Activated T-helper 1 cell treated with anti-CD3 and anti-CD28 coated beads, Interleukin-12 subunit alpha, Interleukin-12 subunit beta, Interleukin-2, Interleukin-4 antibody, amounts not matched to agents 30 ng/mL and 10 ng/mL and 1 ng/mL, durations not matched to agents 14 hours and 24 hours and 36 hours (primary cell): Measurements from ENCODE around the gene ANKRD37. TPM values are rescaled to one million over a fixed set of nuclear protein-coding genes. Genes with fewer than 3 reads are reported as not detected.

Source experiments
- DNase-seq: peaks from one replicate; pipeline ENCODE4 v3.0.0; 2021; ENCODE audit warnings: low spot score
- H3K27ac Mint-ChIP-seq: one replicate; pipeline ENCODE4 v1.8.0; 2021; ENCODE audit warnings: mild to moderate bottlenecking, mixed read lengths
- H3K27me3 Mint-ChIP-seq: one replicate; pipeline ENCODE4 v1.8.0; 2022; ENCODE audit warnings: mild to moderate bottlenecking, moderate library complexity, mixed read lengths; ENCODE audit not compliant: insufficient read depth
- H3K36me3 Mint-ChIP-seq: one replicate; pipeline ENCODE4 v1.8.0; 2021; ENCODE audit warnings: low read depth, mixed read lengths
- H3K4me1 Mint-ChIP-seq: one replicate; pipeline ENCODE4 v1.8.0; 2021; ENCODE audit warnings: low read depth, mixed read lengths
- H3K4me3 Mint-ChIP-seq: one replicate; pipeline ENCODE4 v1.8.0; 2021; ENCODE audit warnings: mild to moderate bottlenecking, moderate library complexity, mixed read lengths
- H3K9me3 Mint-ChIP-seq: one replicate; pipeline ENCODE4 v1.8.0; 2021; ENCODE audit warnings: mixed read lengths
- intact Hi-C: fragments of 100-400 bp; cut with micrococcal nuclease; formaldehyde crosslinking; loops from one replicate; pipeline ENCODE4 v1.15.1; 2024
- total RNA-seq: library from RNA; stranded (reverse); gene quantifications from 2 replicates; pipeline ENCODE4 v1.2.3, GENCODE V29; 2022

ANKRD37 gene
- total RNA-seq, 1 donor from 2014 or later, result 12.4 TPM

GRCh38 chr4:185383451-185383850 lies 13.2 kb upstream of the ANKRD37 start:
- no peak for DNase-seq
- H3K4me3 Mint-ChIP-seq, result no peak overlapping the region
- H3K27ac Mint-ChIP-seq, result no peak overlapping the region
- H3K36me3 Mint-ChIP-seq, result peaks cover 7% of the 10 kb centered on the region
- intact Hi-C loops, result no loop called here
- H3K9me3 Mint-ChIP-seq, result no peaks in the 10 kb centered on the region
- peaks cover 22% of the 10 kb centered on the region for H3K4me1 Mint-ChIP-seq
- H3K27me3 Mint-ChIP-seq, result no peaks in the 10 kb centered on the region

GRCh38 chr4:185384061-185384460 lies 12.6 kb upstream of the ANKRD37 start:
- no peak overlapping the region for H3K4me3 Mint-ChIP-seq
- intact Hi-C loops, result no loop called here
- H3K9me3 Mint-ChIP-seq, result no peaks in the 10 kb centered on the region
- peaks cover 22% of the 10 kb centered on the region for H3K4me1 Mint-ChIP-seq
- H3K36me3 Mint-ChIP-seq, result peaks cover 7% of the 10 kb centered on the region
- no peaks in the 10 kb centered on the region for H3K27me3 Mint-ChIP-seq
- no peak overlapping the region for H3K27ac Mint-ChIP-seq
- DNase-seq, result no peak

DNA sequence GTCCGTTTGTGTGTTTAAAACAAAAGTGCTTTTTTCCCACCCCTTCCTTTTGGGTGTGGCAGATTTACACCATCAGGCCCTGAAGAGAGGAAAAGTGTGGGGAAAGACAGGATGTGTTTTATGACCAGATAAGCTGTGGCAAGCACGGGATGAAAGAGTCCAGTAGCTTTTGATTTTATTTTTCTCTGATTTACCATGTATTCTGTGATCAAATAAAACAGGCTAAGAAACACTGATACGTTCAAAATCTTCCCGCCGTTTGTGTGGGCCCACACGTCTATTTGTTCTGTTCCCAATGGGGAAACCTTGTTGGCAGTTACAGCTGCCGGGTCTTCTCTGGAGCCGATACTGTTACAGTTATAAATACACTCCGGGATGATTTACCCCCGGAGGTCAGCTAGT lies 11.7 kb upstream of the ANKRD37 start:
- H3K4me1 Mint-ChIP-seq, result peaks cover 22% of the 10 kb centered on the region
- DNase-seq, result no peak
- peaks cover 7% of the 10 kb centered on the region for H3K36me3 Mint-ChIP-seq
- no peak overlapping the region for H3K27ac Mint-ChIP-seq
- intact Hi-C loops, result no loop called here
- no peaks in the 10 kb centered on the region for H3K27me3 Mint-ChIP-seq
- H3K9me3 Mint-ChIP-seq, result no peaks in the 10 kb centered on the region
- H3K4me3 Mint-ChIP-seq, result no peak overlapping the region

- peaks cover 3% of the 10 kb centered on the region for H3K36me3 Mint-ChIP-seq
- no peak overlapping the region for H3K4me3 Mint-ChIP-seq
- no peak for DNase-seq
- H3K4me1 Mint-ChIP-seq, result peaks cover 32% of the 10 kb centered on the region
- no peaks in the 10 kb centered on the region for H3K9me3 Mint-ChIP-seq
- H3K27ac Mint-ChIP-seq, result no peak overlapping the region
- H3K27me3 Mint-ChIP-seq, result peaks cover 2% of the 10 kb centered on the region
- intact Hi-C loops, result no loop called here
Measured at GRCh38 chr4:185387957-185388356, 8.7 kb upstream of the ANKRD37 start.

- Mint-ChIP-seq H3K9me3 (no peaks in the 10 kb centered on the region), H3K4me1 (peaks cover 33% of the 10 kb centered on the region), H3K4me3 (no peak overlapping the region), H3K27me3 (peaks cover 2% of the 10 kb centered on the region), H3K27ac (no peak overlapping the region), H3K36me3 (peaks cover 5% of the 10 kb centered on the region)
- intact Hi-C loops, result loop anchor here (10.0 kb wide), 1 partner anchor 566 kb away; the partner anchor contains the start of gene ACSL1
- DNase-seq, result no peak
Measured at GRCh38 chr4:185390941-185391340, 5.7 kb upstream of the ANKRD37 start.

DNA sequence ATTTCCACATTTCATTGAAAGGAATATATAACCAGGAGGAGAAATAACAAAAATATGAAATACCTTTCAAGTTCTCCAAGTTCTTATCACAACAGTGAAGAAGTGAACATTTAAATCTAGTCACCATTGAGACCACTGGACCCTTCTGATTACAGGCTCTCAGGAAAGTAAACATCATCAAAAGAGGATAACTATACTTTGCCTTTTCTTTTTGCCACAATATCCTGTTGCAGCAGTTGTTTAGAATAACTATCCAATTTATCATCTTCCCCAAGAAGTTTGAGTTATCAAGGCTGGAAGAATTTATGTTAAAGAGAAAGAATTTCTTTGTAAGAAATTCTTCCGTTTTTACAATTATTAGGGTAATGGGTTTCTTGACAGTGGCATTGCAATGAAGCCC lies 4.5 kb upstream of the ANKRD37 start:
- Mint-ChIP-seq H3K27ac (no peak overlapping the region), H3K4me1 (peaks cover 36% of the 10 kb centered on the region), H3K9me3 (no peaks in the 10 kb centered on the region), H3K36me3 (peaks cover 6% of the 10 kb centered on the region), H3K4me3 (no peak overlapping the region), H3K27me3 (peaks cover 2% of the 10 kb centered on the region)
- no peak for DNase-seq
- intact Hi-C loops, result loop anchor here (10.0 kb wide), 1 partner anchor 567 kb away; the partner anchor contains the start of gene ACSL1

- DNase-seq, result no peak
- intact Hi-C loops, result loop anchor here (2.0 to 10.0 kb wide), 3 partner anchors 76 to 798 kb away; partner anchors contain the start of genes ACSL1 and CYP4V2
Measured at GRCh38 chr4:185394568-185395237, 1.9 kb upstream of the ANKRD37 start.

DNA sequence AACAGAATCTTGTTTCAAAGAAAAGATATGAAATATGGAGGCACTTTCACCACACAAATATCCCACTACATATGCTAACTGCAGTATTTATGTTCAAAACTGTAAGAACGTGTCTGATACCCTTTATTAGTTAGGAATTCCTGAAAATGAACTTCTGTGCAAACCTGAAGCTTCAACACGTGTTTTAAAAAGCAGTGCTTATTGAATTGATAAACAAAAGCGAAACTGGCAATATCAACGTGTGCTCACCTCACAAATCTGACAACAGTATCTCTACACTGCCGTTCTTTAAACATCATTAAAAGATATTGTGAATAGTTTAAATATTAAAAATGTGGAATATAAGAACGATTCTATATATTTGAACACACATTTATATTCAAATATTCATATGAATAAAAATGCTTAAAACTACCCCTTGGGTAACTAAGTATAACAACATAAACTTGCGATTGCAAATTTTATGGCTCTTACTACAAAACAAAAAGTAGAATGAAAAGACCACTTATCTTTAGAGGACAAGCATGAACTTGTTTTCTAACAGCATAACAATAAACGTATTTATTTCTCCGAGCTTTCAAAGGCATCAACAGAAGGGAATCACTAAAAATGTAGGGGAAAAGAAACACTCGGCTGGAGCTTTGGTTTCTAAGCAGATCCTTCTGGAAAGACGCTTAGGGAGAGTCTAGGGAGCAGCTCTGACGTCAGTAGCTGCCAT lies 1.2 kb upstream of the ANKRD37 start, which contains the start of gene LRP2BP:
Gene LRP2BP (minus strand): TSS at position 687 of the 718 bp plus-strand sequence. CDS start 17,738 bp downstream, outside the sequence.
- no peak for DNase-seq
- Mint-ChIP-seq H3K36me3 (peaks cover 32% of the 10 kb centered on the region), H3K4me3 (peak within 1 kb of the TSS; percentile 94), H3K27me3 (peaks cover 2% of the 10 kb centered on the region), H3K9me3 (no peaks in the 10 kb centered on the region), H3K27ac (peak within 1 kb of the TSS; percentile 97), H3K4me1 (peaks cover 65% of the 10 kb centered on the region)
- intact Hi-C loops, result loop anchor here (2.0 to 10.0 kb wide), 3 partner anchors 77 to 797 kb away; partner anchors contain the start of genes ACSL1 and CYP4V2

More at GRCh38 chr4:185394568-185395237, 1.9 kb upstream of the ANKRD37 start:
- Mint-ChIP-seq H3K4me3 (peak overlapping the region; percentile 94), H3K4me1 (peaks cover 59% of the 10 kb centered on the region), H3K9me3 (no peaks in the 10 kb centered on the region), H3K27ac (peak overlapping the region; percentile 91), H3K27me3 (peaks cover 2% of the 10 kb centered on the region), H3K36me3 (peaks cover 25% of the 10 kb centered on the region)

DNA sequence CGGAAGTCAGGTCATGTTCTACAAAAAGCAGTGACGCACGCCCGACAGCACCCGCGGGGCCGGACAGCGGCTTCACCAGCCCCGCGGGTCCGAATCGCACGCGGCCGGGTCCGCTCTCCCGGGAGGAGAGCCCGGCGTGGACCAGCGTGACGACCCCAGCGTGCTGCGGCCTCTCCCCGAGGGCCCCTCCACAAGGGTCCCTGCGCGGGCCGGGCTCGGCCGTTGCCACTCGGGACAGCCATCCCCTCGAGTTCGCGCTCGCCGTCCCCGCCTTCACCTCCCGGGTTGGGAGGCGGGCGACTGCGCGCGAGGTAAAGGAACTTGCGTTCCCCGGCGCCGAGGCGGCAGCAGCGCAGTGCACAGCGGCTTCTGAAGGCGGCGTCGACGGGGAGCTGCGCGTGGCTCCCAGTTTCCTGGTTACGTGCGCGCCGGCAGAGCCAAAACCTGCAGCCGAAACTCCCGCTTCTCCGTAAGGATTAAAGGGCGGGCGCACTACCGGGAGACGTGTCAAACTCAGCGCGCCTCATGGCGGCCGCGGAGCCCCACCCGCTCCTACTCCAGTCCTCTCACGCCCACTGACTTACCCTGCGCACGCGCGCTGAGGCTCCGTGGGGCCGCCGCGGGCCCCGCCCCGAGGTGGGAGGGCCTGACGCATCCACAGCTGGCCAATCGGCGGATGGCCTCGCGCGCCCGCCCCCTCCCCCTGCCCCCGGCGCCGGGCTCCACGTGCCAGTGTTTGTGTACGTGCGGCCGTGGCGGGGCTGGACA lies 501 bp upstream of the ANKRD37 start:
- peak; percentile 98 for DNase-seq
- Mint-ChIP-seq H3K4me1 (peaks cover 69% of the 10 kb centered on the region), H3K27me3 (peaks cover 2% of the 10 kb centered on the region), H3K4me3 (peak overlapping the region; percentile 94), H3K36me3 (peaks cover 37% of the 10 kb centered on the region), H3K27ac (peak overlapping the region; percentile 97), H3K9me3 (no peaks in the 10 kb centered on the region)
- intact Hi-C loops, result loop anchor here (1.0 to 10.0 kb wide), 13 partner anchors 29 to 796 kb away; partner anchors contain the start of genes ACSL1, CASP3, CCDC110 and CYP4V2

GRCh38 chr4:185398618-185399017 lies 2.0 kb downstream of the ANKRD37 start:
- Mint-ChIP-seq H3K4me1 (peaks cover 67% of the 10 kb centered on the region), H3K27me3 (no peaks in the 10 kb centered on the region), H3K4me3 (peak overlapping the region; percentile 87), H3K36me3 (peaks cover 44% of the 10 kb centered on the region), H3K27ac (no peak overlapping the region), H3K9me3 (no peaks in the 10 kb centered on the region)
- DNase-seq, result no peak
- intact Hi-C loops, result loop anchor here (5.0 to 10.0 kb wide), 2 partner anchors 574 to 794 kb away; partner anchors contain the start of genes ACSL1 and CYP4V2

DNA sequence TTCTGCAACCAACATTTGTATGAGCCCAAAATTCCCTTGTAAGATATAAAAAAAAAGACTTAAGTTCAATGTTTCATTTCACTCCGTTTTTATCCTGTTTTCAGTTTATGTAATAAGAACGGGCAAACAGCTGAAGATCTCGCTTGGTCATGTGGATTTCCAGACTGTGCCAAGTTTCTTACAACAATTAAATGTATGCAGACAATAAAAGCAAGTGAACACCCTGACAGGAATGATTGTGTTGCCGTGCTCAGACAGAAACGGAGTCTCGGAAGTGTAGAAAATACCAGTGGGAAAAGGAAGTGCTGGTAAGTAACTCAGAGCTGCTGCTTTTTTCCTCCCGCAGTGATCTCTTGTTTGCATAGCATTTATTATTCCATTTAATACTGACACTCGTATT lies 2.8 kb downstream of the ANKRD37 start:
- Mint-ChIP-seq H3K27ac (no peak overlapping the region), H3K4me3 (no peak overlapping the region), H3K9me3 (no peaks in the 10 kb centered on the region), H3K36me3 (peaks cover 44% of the 10 kb centered on the region), H3K27me3 (no peaks in the 10 kb centered on the region), H3K4me1 (peaks cover 59% of the 10 kb centered on the region)
- no peak for DNase-seq
- intact Hi-C loops, result loop anchor here (5.0 to 10.0 kb wide), 2 partner anchors 575 to 793 kb away; partner anchors contain the start of genes ACSL1 and CYP4V2

DNA sequence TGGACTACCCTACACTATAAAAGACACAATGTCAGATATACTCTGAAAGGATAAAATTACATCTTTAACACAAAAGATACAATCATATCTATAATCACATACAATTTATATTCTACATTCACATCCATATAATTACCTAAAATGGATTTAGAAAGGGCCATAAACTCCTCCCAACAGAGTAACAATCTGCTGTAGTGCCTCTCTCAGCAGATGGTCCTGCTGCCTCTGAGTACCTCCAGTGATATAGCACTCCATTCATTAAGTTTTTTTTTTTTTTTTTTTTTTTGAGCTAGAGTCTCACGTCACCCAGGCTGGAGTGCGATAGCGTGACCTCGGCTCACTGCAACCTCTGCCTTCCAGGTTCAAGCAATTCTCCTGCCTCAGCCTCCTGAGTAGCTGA lies 7.4 kb downstream of the ANKRD37 start:
- Mint-ChIP-seq H3K9me3 (no peaks in the 10 kb centered on the region), H3K4me3 (no peak overlapping the region), H3K27me3 (no peaks in the 10 kb centered on the region), H3K36me3 (peaks cover 49% of the 10 kb centered on the region), H3K27ac (no peak overlapping the region), H3K4me1 (peaks cover 27% of the 10 kb centered on the region)
- intact Hi-C loops, result no loop called here
- no peak for DNase-seq
